K562 (cell line): ENCODE measurements around the gene TSSK6. TPM values are rescaled to one million over a fixed set of nuclear protein-coding genes. Genes with fewer than 3 reads are reported as not detected.

Source experiments
- CTBP1 ChIP-seq: fragments of 450-650 bp; IDR thresholded peaks from 2 replicates; pipeline ENCODE4 v1.6.1; 2016; ENCODE audit warnings: borderline replicate concordance
- LCOR ChIP-seq: sonication (generic); formaldehyde crosslinking; IDR thresholded peaks from 2 replicates; pipeline ENCODE4 v1.8.0; 2022; ENCODE audit warnings: mild to moderate bottlenecking, missing genetic modification reagents
- MEF2D ChIP-seq: conservative IDR thresholded peaks from 2 replicates; pipeline ENCODE4 v1.6.1; 2016; ENCODE audit warnings: low read depth, missing genetic modification characterization, missing compliant biosample characterization
- NCOA2 ChIP-seq, 2 experiments: fragments of 450-650 bp; IDR thresholded peaks; 2 replicates each; pipeline ENCODE4 v1.6.1; 2018; ENCODE audit warnings: mild to moderate bottlenecking in 2 of 2, moderate library complexity in 1 of 2; ENCODE audit not compliant: partially characterized antibody in 2 of 2
- NCOA4 ChIP-seq: fragments of 450-650 bp; IDR thresholded peaks from 2 replicates; pipeline ENCODE4 v1.6.1; 2018; ENCODE audit warnings: mild to moderate bottlenecking; ENCODE audit not compliant: partially characterized antibody
- NR4A1 ChIP-seq, 2 experiments: fragments of 250-450 bp in 1 of 2; fragments of 450-650 bp in 1 of 2; sonication (Bioruptor Pico) in 1 of 2; IDR thresholded peaks; 2 replicates each; pipeline versions ENCODE4 v1.4.0 to v1.6.1; 2016 to 2020; ENCODE audit warnings: mild to moderate bottlenecking in 2 of 2, missing compliant biosample characterization in 1 of 2, missing genetic modification characterization in 1 of 2, moderate library complexity in 1 of 2
- SIX5 ChIP-seq, 2 experiments: IDR thresholded peaks; 2 replicates each; pipeline ENCODE4 v1.6.1; 2011; ENCODE audit warnings: low read length in 2 of 2, borderline replicate concordance in 1 of 2, low read depth in 1 of 2, mild to moderate bottlenecking in 1 of 2, moderate library complexity in 1 of 2; ENCODE audit not compliant: insufficient read depth in 1 of 2
- SMARCA5 ChIP-seq: fragments of 450-650 bp; IDR thresholded peaks from 2 replicates; pipeline ENCODE4 v1.6.1; 2016
- SNIP1 ChIP-seq: fragments of 450-650 bp; IDR thresholded peaks from 2 replicates; pipeline ENCODE4 v1.7.1; 2017; ENCODE audit warnings: low read depth, mild to moderate bottlenecking
- SUPT5H ChIP-seq: fragments of 450-650 bp; IDR thresholded peaks from 2 replicates; pipeline ENCODE4 v1.6.1; 2016
- ZNF586 ChIP-seq: fragments of 450-650 bp; formaldehyde crosslinking; conservative IDR thresholded peaks from 2 replicates; pipeline ENCODE4 v1.4.0; 2020; ENCODE audit warnings: mild to moderate bottlenecking, moderate library complexity
- polyA plus RNA-seq, 8 experiments: library from polyadenylated mRNA; depleted of rRNA in 4 of 8; stranded (reverse) in 5 of 8; unstranded in 3 of 8; fragments of >200 nt; fragmentation: Nextera tagmentation in 2 of 8; fragmentation: Illumina TruSeq in 1 of 8; extraction: Ambion mirVana in 2 of 8; extraction: Trizol in 1 of 8; gene quantifications; 2 replicates each; pipeline versions ENCODE4 v1.2.1 to v1.2.3, GENCODE V29; 2011 to 2014; ENCODE audit warnings: inconsistent platforms in 1 of 8, missing spikeins in 1 of 8
- total RNA-seq, 7 experiments: library from RNA; depleted of rRNA in 6 of 7; stranded (reverse); fragments of >200 nt in 6 of 7; fragmentation: Illumina TruSeq in 2 of 7; extraction: Trizol in 2 of 7; gene quantifications; 2 replicates each; pipeline versions ENCODE4 v1.2.1 to v1.2.3, GENCODE V29; 2011 to 2021; ENCODE audit warnings: low replicate concordance in 1 of 7
- TF ChIP-seq, protein P1 (sequence below): sonication (generic); formaldehyde crosslinking; IDR thresholded peaks from 2 replicates; pipeline ENCODE4 v1.8.1; 2023; ENCODE audit warnings: mild to moderate bottlenecking, missing genetic modification reagents
- TF ChIP-seq, protein P2 (sequence below): sonication (generic); formaldehyde crosslinking; IDR thresholded peaks from 2 replicates; pipeline ENCODE4 v1.8.0; 2022; ENCODE audit warnings: mild to moderate bottlenecking, missing genetic modification reagents
- TF ChIP-seq, protein P3 (sequence below): IDR thresholded peaks from 2 replicates; pipeline ENCODE4 v1.6.1; 2011; ENCODE audit not compliant: insufficient read length; ENCODE audit errors: extremely low read depth
- TF ChIP-seq, protein P4 (sequence below), 2 experiments: fragments of 450-650 bp in 1 of 2; sonication (generic) in 1 of 2; formaldehyde crosslinking in 1 of 2; IDR thresholded peaks in 1 of 2; conservative IDR thresholded peaks in 1 of 2; 2 replicates each; pipeline versions ENCODE4 v1.6.1 to v1.8.1; 2016 to 2023; ENCODE audit warnings: mild to moderate bottlenecking in 2 of 2, moderate library complexity in 2 of 2, inconsistent platforms in 1 of 2, missing genetic modification reagents in 1 of 2
- TF ChIP-seq, protein P5 (sequence below): IDR thresholded peaks from 2 replicates; pipeline ENCODE4 v1.6.1; 2016; ENCODE audit warnings: missing genetic modification characterization, missing compliant biosample characterization
- TF ChIP-seq, protein P6 (sequence below): fragments of 450-650 bp; IDR thresholded peaks from 2 replicates; pipeline ENCODE4 v1.7.1; 2018; ENCODE audit warnings: mild to moderate bottlenecking, low read depth; ENCODE audit not compliant: partially characterized antibody

The TSSK6 gene
- total and polyA plus RNA-seq, 9 of the 15 experiments (the other 6 are each of a cell fraction or from before 2014, with no cell fraction given) = 0.21 to 2.6 (median 1.5) TPM; not detected in 3

DNA sequence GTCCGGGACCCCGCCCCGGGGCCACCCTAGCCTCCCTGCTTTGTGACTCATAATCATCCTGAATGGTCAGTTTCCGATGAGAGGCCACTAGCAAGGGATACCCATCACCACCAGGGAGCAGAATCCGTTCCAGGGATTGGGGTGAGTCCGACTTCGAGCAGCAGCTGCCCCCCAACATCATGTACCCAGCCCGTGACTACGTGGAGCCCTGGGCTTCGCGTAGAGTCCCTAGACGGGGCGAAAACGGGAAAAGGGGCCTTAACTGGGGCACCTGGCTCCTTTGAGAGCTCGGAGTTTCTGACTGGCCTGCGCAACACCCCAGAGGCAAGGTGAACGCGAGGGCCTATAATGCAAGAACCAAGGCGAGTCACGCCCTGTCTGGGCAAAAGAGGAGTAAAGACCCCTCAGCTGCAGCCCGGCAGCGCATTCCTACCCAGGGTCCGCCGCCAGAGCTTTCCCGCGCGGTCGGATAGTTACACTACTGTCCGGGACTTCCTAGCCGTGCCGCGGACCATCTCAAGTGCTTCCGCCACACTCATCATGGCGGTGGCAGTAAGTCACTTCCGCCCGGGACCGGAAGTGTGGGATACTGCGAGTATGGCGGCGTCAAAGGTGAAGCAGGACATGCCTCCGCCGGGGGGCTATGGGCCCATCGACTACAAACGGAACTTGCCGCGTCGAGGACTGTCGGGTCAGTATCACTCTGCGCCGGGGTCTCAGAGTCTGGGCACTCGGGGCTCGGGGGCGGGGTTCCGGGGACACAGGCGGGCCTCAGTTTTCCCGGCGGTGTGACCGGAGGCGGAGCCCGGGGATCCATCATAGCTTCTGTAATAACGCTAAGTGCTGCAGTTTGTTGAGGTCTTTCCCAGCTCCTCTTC, 533 bp upstream of the TSSK6 start, which contains the start of gene NDUFA13 (continued):
- TF ChIP-seq, protein P1, sequence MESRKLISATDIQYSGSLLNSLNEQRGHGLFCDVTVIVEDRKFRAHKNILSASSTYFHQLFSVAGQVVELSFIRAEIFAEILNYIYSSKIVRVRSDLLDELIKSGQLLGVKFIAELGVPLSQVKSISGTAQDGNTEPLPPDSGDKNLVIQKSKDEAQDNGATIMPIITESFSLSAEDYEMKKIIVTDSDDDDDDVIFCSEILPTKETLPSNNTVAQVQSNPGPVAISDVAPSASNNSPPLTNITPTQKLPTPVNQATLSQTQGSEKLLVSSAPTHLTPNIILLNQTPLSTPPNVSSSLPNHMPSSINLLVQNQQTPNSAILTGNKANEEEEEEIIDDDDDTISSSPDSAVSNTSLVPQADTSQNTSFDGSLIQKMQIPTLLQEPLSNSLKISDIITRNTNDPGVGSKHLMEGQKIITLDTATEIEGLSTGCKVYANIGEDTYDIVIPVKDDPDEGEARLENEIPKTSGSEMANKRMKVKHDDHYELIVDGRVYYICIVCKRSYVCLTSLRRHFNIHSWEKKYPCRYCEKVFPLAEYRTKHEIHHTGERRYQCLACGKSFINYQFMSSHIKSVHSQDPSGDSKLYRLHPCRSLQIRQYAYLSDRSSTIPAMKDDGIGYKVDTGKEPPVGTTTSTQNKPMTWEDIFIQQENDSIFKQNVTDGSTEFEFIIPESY (CRISPR knock-in tag) = no peak
- TF ChIP-seq SNIP1 (no peak), CTBP1 (peak; percentile 63; the same call in 1 of the 2 replicates), SUPT5H (peak; percentile 87), ZNF586 (CRISPR knock-in tag) (no peak), NCOA4 (no peak), NCOA2 (IDR thresholded peaks at IDR 0.05; ENCODE audit: partially characterized antibody in 2 of 2) (no peak), LCOR (no peak), MEF2D (tag) (no peak), SMARCA5 (no peak), NR4A1 (CRISPR knock-in tag; IDR thresholded peaks at IDR 0.05) (no peak), NR4A1 (tag; IDR thresholded peaks at IDR 0.05) (0 out of 2 replicates have a peak, but pooled peaks have one; percentile 32), SIX5 (IDR thresholded peaks at IDR 0.05; ENCODE audit: borderline replicate concordance in 1 of 2, insufficient read depth in 1 of 2, low read depth in 1 of 2, low read length in 2 of 2) (peak; percentile 67 to 81)
- TF ChIP-seq, protein P2, sequence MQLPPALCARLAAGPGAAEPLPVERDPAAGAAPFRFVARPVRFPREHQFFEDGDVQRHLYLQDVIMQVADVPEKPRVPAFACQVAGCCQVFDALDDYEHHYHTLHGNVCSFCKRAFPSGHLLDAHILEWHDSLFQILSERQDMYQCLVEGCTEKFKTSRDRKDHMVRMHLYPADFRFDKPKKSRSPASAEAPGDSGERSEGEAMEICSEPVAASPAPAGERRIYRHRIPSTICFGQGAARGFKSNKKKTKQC (CRISPR knock-in tag) = peak; percentile 7; the same call in 1 of the 2 replicates
- TF ChIP-seq, protein P3, sequence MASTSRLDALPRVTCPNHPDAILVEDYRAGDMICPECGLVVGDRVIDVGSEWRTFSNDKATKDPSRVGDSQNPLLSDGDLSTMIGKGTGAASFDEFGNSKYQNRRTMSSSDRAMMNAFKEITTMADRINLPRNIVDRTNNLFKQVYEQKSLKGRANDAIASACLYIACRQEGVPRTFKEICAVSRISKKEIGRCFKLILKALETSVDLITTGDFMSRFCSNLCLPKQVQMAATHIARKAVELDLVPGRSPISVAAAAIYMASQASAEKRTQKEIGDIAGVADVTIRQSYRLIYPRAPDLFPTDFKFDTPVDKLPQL = no peak
- TF ChIP-seq, protein P4, sequence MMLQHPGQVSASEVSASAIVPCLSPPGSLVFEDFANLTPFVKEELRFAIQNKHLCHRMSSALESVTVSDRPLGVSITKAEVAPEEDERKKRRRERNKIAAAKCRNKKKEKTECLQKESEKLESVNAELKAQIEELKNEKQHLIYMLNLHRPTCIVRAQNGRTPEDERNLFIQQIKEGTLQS (IDR thresholded peaks at IDR 0.05) = 0 out of 2 replicates have a peak, but pooled peaks have one; percentile 6
- TF ChIP-seq, protein P4 (CRISPR knock-in tag; conservative IDR thresholded peaks at IDR 0.05) = no peak
- TF ChIP-seq, protein P5, sequence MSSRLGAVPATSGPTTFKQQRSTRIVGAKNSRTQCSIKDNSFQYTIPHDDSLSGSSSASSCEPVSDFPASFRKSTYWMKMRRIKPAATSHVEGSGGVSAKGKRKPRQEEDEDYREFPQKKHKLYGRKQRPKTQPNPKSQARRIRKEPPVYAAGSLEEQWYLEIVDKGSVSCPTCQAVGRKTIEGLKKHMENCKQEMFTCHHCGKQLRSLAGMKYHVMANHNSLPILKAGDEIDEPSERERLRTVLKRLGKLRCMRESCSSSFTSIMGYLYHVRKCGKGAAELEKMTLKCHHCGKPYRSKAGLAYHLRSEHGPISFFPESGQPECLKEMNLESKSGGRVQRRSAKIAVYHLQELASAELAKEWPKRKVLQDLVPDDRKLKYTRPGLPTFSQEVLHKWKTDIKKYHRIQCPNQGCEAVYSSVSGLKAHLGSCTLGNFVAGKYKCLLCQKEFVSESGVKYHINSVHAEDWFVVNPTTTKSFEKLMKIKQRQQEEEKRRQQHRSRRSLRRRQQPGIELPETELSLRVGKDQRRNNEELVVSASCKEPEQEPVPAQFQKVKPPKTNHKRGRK = no peak
- TF ChIP-seq, protein P6, sequence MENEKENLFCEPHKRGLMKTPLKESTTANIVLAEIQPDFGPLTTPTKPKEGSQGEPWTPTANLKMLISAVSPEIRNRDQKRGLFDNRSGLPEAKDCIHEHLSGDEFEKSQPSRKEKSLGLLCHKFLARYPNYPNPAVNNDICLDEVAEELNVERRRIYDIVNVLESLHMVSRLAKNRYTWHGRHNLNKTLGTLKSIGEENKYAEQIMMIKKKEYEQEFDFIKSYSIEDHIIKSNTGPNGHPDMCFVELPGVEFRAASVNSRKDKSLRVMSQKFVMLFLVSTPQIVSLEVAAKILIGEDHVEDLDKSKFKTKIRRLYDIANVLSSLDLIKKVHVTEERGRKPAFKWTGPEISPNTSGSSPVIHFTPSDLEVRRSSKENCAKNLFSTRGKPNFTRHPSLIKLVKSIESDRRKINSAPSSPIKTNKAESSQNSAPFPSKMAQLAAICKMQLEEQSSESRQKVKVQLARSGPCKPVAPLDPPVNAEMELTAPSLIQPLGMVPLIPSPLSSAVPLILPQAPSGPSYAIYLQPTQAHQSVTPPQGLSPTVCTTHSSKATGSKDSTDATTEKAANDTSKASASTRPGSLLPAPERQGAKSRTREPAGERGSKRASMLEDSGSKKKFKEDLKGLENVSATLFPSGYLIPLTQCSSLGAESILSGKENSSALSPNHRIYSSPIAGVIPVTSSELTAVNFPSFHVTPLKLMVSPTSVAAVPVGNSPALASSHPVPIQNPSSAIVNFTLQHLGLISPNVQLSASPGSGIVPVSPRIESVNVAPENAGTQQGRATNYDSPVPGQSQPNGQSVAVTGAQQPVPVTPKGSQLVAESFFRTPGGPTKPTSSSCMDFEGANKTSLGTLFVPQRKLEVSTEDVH = peak; percentile 98
